GM19395 (cell line): Measurements from ENCODE around the gene TICRR.
A peak's percentile ranks its signal among the peaks of the same experiment; 100 is the strongest.

ENCODE experiments used
- ATAC-seq: cut with Tn5 transposase; IDR thresholded peaks from one replicate; pipeline ENCODE4 v1.9.1; 2021; ENCODE audit warnings: mild to moderate bottlenecking, moderate library complexity; ENCODE audit not compliant: unreplicated experiment

TICRR gene

GRCh38 chr15:89653578-89653977 lies 78.3 kb downstream of the TICRR start:
- no peak for ATAC-seq

- no peak for ATAC-seq
Measured at GRCh38 chr15:89654301-89654761, 79.1 kb downstream of the TICRR start.

GRCh38 chr15:89654847-89655805 lies 79.9 kb downstream of the TICRR start, which contains the start of gene KIF7:
Gene KIF7, minus strand, starts transcription at chr15:89655467. Its CDS starts 2,537 bp downstream, at chr15:89652930.
- no peak for ATAC-seq

- ATAC-seq = no peak
Measured at GRCh38 chr15:89656116-89656815, 81.0 kb downstream of the TICRR start.

GRCh38 chr15:89657686-89658200 lies 82.5 kb downstream of the TICRR start:
- no peak for ATAC-seq

GRCh38 chr15:89659295-89659694 lies 84.0 kb downstream of the TICRR start:
- no peak for ATAC-seq

- ATAC-seq = no peak
Measured at GRCh38 chr15:89660556-89660955, 85.3 kb downstream of the TICRR start.

GRCh38 chr15:89662893-89663626 lies 87.8 kb downstream of the TICRR start:
- no peak for ATAC-seq

GRCh38 chr15:89664441-89665350 lies 89.4 kb downstream of the TICRR start:
- no peak for ATAC-seq

GRCh38 chr15:89665449-89666181 lies 90.3 kb downstream of the TICRR start:
- ATAC-seq = peak; percentile 54

- ATAC-seq = no peak
Measured at GRCh38 chr15:89666184-89666857, 91.1 kb downstream of the TICRR start.

- ATAC-seq = no peak
Measured at GRCh38 chr15:89666858-89667705, 91.8 kb downstream of the TICRR start.

- no peak for ATAC-seq
Measured at GRCh38 chr15:89667706-89667960, 92.4 kb downstream of the TICRR start.

- no peak for ATAC-seq
Measured at GRCh38 chr15:89668171-89668570, 92.9 kb downstream of the TICRR start.

- no peak for ATAC-seq
Measured at GRCh38 chr15:89669309-89669865, 94.1 kb downstream of the TICRR start.

GRCh38 chr15:89669941-89670340 lies 94.7 kb downstream of the TICRR start:
- no peak for ATAC-seq

GRCh38 chr15:89670971-89671560 lies 95.8 kb downstream of the TICRR start:
- no peak for ATAC-seq
